KOPT-K1 (cell line): Measurements from ENCODE around the gene TFAP2E.

Source experiments
- H3K27ac ChIP-seq: fragments of 200-600 bp; sonication (generic); 2 replicates; pipeline ENCODE4 v1.5.1; 2016; ENCODE audit warnings: antibody characterized with exemption, mild to moderate bottlenecking, low read depth, low read length; ENCODE audit not compliant: poor library complexity, severe bottlenecking
- H3K36me3 ChIP-seq: fragments of 200-600 bp; sonication (generic); 2 replicates; pipeline ENCODE4 v1.5.1; 2017; ENCODE audit warnings: antibody characterized with exemption, mild to moderate bottlenecking, low read length, moderate library complexity; ENCODE audit not compliant: insufficient read depth
- H3K9me3 ChIP-seq: fragments of 200-600 bp; sonication (generic); 2 replicates; pipeline ENCODE4 v1.5.1; 2017; ENCODE audit warnings: antibody characterized with exemption, low read length, mild to moderate bottlenecking; ENCODE audit not compliant: insufficient read depth, poor library complexity, severe bottlenecking

The TFAP2E gene

GRCh38 chr1:35553851-35554250, 19.3 kb upstream of the TFAP2E start:
- H3K36me3 ChIP-seq: peaks cover 48% of the 10 kb centered on the region
- no peak overlapping the region for H3K27ac ChIP-seq
- no peaks in the 10 kb centered on the region for H3K9me3 ChIP-seq

- no peak overlapping the region for H3K27ac ChIP-seq
- H3K9me3 ChIP-seq: no peaks in the 10 kb centered on the region
- H3K36me3 ChIP-seq: peaks cover 42% of the 10 kb centered on the region
These were observed 18.6 kb upstream of the TFAP2E start for GRCh38 chr1:35554266-35555211.

- Histone ChIP-seq H3K36me3 (peaks cover 37% of the 10 kb centered on the region), H3K27ac (no peak overlapping the region), H3K9me3 (no peaks in the 10 kb centered on the region)
These were observed 17.9 kb upstream of the TFAP2E start for GRCh38 chr1:35555212-35555584.

GRCh38 chr1:35555601-35556477, 17.3 kb upstream of the TFAP2E start:
- Histone ChIP-seq H3K36me3 (peaks cover 32% of the 10 kb centered on the region), H3K27ac (peak overlapping the region; percentile 92), H3K9me3 (no peaks in the 10 kb centered on the region)

- Histone ChIP-seq H3K27ac (peak overlapping the region; percentile 92), H3K36me3 (peaks cover 32% of the 10 kb centered on the region), H3K9me3 (no peaks in the 10 kb centered on the region)
These were observed 16.5 kb upstream of the TFAP2E start for GRCh38 chr1:35556484-35557117.

GRCh38 chr1:35557118-35557610, 15.9 kb upstream of the TFAP2E start, which contains the start of gene KIAA0319L:
KIAA0319L (minus strand) TSS chr1:35557403; CDS start chr1:35554491, 2,912 bp downstream.
- peak within 1 kb of the TSS; percentile 92 for H3K27ac ChIP-seq
- peaks cover 32% of the 10 kb centered on the region for H3K36me3 ChIP-seq
- H3K9me3 ChIP-seq: no peaks in the 10 kb centered on the region

- Histone ChIP-seq H3K27ac (peak within 1 kb of the TSS; percentile 92), H3K9me3 (no peaks in the 10 kb centered on the region), H3K36me3 (peaks cover 33% of the 10 kb centered on the region)
These were observed 15.3 kb upstream of the TFAP2E start, which contains the start of gene NCDN for GRCh38 chr1:35557611-35558373. NCDN (plus strand) TSS chr1:35557799; CDS start chr1:35558191, 392 bp downstream.

- H3K27ac ChIP-seq: peak overlapping the region; percentile 92
- H3K9me3 ChIP-seq: no peaks in the 10 kb centered on the region
- peaks cover 28% of the 10 kb centered on the region for H3K36me3 ChIP-seq
These were observed 14.5 kb upstream of the TFAP2E start for GRCh38 chr1:35558374-35559316.

GRCh38 chr1:35559317-35559944, 13.7 kb upstream of the TFAP2E start:
- Histone ChIP-seq H3K9me3 (no peaks in the 10 kb centered on the region), H3K27ac (no peak overlapping the region), H3K36me3 (peaks cover 27% of the 10 kb centered on the region)

- Histone ChIP-seq H3K27ac (no peak overlapping the region), H3K9me3 (no peaks in the 10 kb centered on the region), H3K36me3 (peaks cover 35% of the 10 kb centered on the region)
These were observed 12.6 kb upstream of the TFAP2E start for GRCh38 chr1:35560256-35561225.

GRCh38 chr1:35561297-35561971, 11.7 kb upstream of the TFAP2E start:
- Histone ChIP-seq H3K9me3 (no peaks in the 10 kb centered on the region), H3K27ac (no peak overlapping the region), H3K36me3 (peaks cover 42% of the 10 kb centered on the region)
